Measurements from ENCODE around the gene SUGP2.

The SUGP2 gene

GRCh38 chr19:19052921-19053320 lies 19.6 kb upstream of the SUGP2 start:
- DNase-seq (ENCODE audit: insufficient read length, low spot score): no peak
- no peak for TF ChIP-seq CTCF (IDR thresholded peaks at IDR 0.05; ENCODE audit: insufficient read depth, missing control alignments)
- FAIRE-seq: no peak

GRCh38 chr19:19051478-19052213 lies 18.3 kb upstream of the SUGP2 start:
- no peak for DNase-seq (ENCODE audit: insufficient read length, low spot score)
- TF ChIP-seq CTCF (IDR thresholded peaks at IDR 0.05; ENCODE audit: insufficient read depth, missing control alignments): no peak
- no peak for FAIRE-seq

- no peak for FAIRE-seq
- TF ChIP-seq CTCF (IDR thresholded peaks at IDR 0.05; ENCODE audit: insufficient read depth, missing control alignments): no peak
- DNase-seq (ENCODE audit: insufficient read length, low spot score): no peak
Observed at GRCh38 chr19:19050731-19051130, 17.4 kb upstream of the SUGP2 start.

GRCh38 chr19:19050104-19050503 lies 16.8 kb upstream of the SUGP2 start:
- no peak for FAIRE-seq
- TF ChIP-seq CTCF (IDR thresholded peaks at IDR 0.05; ENCODE audit: insufficient read depth, missing control alignments): no peak
- no peak for DNase-seq (ENCODE audit: insufficient read length, low spot score)

GRCh38 chr19:19049406-19049805 lies 16.1 kb upstream of the SUGP2 start:
- TF ChIP-seq CTCF (IDR thresholded peaks at IDR 0.05; ENCODE audit: insufficient read depth, missing control alignments): no peak
- DNase-seq (ENCODE audit: insufficient read length, low spot score) (no peak), FAIRE-seq (no peak)

- no peak for DNase-seq (ENCODE audit: insufficient read length, low spot score)
- no peak for TF ChIP-seq CTCF (IDR thresholded peaks at IDR 0.05; ENCODE audit: insufficient read depth, missing control alignments)
- FAIRE-seq: no peak
Observed at GRCh38 chr19:19043881-19044280, 10.6 kb upstream of the SUGP2 start.

GRCh38 chr19:19043481-19043880 lies 10.2 kb upstream of the SUGP2 start:
- FAIRE-seq (no peak), DNase-seq (ENCODE audit: insufficient read length, low spot score) (no peak)
- no peak for TF ChIP-seq CTCF (IDR thresholded peaks at IDR 0.05; ENCODE audit: insufficient read depth, missing control alignments)

Measured in D721Med (cell line).